Activated naive CD4-positive, alpha-beta T cell treated with anti-CD3 and anti-CD28 coated beads, Interleukin-2, amount 50 U/mL, for 72 hours (primary cell): Measurements from ENCODE around the gene RAPGEF5. TPM values are rescaled to one million over a fixed set of nuclear protein-coding genes. Genes with fewer than 3 reads are reported as not detected.
A peak's percentile ranks its signal among the peaks of the same experiment; 100 is the strongest.

Experiments used
- ATAC-seq, 2 donors: fragments of 150-1000 bp; cut with Tn5 transposase; 2 replicates each; pipeline ENCODE4 v1.10.0; 2021; ENCODE audit warnings: mild to moderate bottlenecking in 2 of 2, moderate library complexity in 2 of 2
- DNase-seq, 2 donors: peaks; one replicate each; pipeline ENCODE4 v3.0.0; 2021 to 2022; ENCODE audit warnings: low spot score in 2 of 2
- H3K27ac Mint-ChIP-seq, 2 donors: one replicate each; pipeline ENCODE4 v1.8.0; 2022; ENCODE audit warnings: mild to moderate bottlenecking in 2 of 2, mixed read lengths in 2 of 2
- H3K36me3 Mint-ChIP-seq, 2 donors: one replicate each; pipeline ENCODE4 v1.8.0; 2022; ENCODE audit warnings: mixed read lengths in 2 of 2
- H3K9me3 Mint-ChIP-seq, 2 donors: one replicate each; pipeline ENCODE4 v1.8.0; 2022; ENCODE audit warnings: mixed read lengths in 2 of 2
- total RNA-seq, 2 donors: library from RNA; stranded (reverse); gene quantifications; one replicate each; pipeline ENCODE4 v1.2.3, GENCODE V29; 2022

The RAPGEF5 gene
- total RNA-seq, 2 donors from 2014 or later: 0.23 to 0.53 TPM

DNA sequence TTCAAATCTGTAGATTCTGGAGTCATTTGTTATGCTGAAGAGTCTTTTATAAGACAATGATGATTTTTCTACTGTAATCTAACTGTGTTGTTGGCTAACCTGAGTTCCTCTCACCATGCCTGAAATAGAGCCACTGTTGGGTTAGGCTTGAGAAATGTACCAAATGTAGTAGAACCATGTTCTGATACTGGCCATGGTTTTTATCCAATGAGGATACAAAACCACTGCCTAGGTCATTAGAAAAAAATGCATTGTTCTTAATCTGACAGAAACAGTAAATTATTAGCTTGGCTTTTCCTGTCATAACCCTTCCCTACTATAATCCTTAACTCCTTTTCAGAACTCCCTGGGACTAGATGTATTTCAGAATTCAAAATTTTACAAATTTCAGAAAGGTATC is 86.6 kb downstream of the RAPGEF5 start:
- ATAC-seq: no peak
- no peak for DNase-seq
- H3K27ac Mint-ChIP-seq: no peak overlapping the region
- no peaks in the 10 kb centered on the region for H3K36me3 Mint-ChIP-seq
- H3K9me3 Mint-ChIP-seq: no peaks in the 10 kb centered on the region

DNA sequence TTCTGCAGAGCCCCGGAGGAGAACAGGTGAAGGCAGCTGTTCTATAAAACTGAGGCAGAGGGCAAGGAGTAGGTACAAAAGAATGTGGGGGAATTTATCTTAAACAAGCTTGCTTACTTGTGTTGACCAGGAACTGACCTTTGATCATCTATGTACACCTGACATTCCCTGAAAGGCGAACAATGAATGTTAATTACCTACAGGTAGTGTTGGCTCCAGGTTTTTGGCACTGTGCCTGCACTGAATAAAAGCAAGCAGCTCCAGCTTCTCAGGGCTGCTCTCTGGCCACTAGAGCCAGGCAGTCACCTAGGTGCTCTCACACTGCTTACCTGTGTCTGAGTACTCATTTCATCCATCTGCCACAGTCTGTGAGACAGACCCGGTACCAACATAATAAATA is 87.0 kb downstream of the RAPGEF5 start:
- H3K9me3 Mint-ChIP-seq: no peaks in the 10 kb centered on the region
- DNase-seq (no peak), ATAC-seq (no peak)
- no peak overlapping the region for H3K27ac Mint-ChIP-seq
- no peaks in the 10 kb centered on the region for H3K36me3 Mint-ChIP-seq

DNA sequence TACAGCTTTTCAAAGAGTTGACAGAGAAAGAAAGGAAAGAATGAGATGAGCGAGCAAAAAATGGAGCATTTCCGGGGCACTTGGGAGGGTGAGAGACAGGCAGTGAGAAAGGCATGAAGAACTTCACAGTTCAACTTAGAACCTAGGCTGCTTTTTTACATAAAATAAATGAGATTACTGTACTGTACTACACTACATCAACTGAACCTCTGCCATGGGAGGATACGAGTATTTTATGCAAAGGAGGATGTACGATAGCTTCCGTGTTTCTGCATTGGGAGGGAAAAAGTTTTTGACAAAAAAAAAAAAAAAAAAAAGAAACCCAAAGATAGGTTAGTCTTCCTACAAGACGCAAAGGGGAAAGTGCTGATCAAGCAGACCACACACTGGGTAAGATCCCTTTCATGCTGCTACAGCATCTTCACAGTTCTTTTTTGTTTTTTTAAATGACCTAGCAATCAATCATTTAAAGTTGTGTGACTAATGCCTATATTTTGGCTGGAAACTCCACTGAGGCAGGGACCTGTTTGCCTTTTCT is 88.0 kb downstream of the RAPGEF5 start:
- Mint-ChIP-seq H3K36me3 (no peaks in the 10 kb centered on the region), H3K27ac (peak overlapping the region in 1 of 2 donors; percentile 21), H3K9me3 (no peaks in the 10 kb centered on the region)
- no peak for ATAC-seq
- DNase-seq: no peak

DNA sequence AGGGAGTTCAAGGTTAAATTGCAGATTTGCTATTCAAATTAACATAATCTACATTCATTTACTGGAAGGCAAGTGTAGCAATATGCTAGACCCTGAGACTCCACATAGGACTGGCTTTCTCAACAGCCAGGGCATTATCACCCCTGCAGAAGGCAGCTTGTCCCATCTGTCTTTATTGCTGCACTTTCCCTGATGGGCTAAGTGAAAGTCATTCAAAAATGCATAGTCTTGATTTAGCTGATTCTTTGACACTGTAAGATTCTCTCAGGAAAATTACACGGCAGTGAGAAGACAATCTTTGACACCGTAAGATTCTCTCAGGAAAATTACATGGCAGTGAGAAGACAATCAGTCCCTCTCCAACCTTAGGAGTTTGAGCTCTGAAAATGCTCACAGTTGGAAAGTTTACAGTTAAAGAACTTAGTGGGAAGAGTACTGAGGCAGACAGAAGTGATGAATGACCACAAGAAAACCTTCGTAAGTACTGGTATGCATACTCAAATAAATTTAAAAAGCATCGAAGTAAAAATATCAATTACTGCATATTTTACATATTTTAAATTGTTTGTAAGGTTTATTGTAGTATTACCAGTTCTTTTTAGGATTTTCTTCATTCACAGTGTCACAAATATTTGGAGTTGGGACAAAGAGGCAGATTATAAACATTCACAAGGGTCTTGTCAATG is 88.9 kb downstream of the RAPGEF5 start:
- DNase-seq: no peak
- no peak for ATAC-seq
- H3K9me3 Mint-ChIP-seq: no peaks in the 10 kb centered on the region
- no peaks in the 10 kb centered on the region for H3K36me3 Mint-ChIP-seq
- peak overlapping the region in 1 of 2 donors; percentile 21 for H3K27ac Mint-ChIP-seq

DNA sequence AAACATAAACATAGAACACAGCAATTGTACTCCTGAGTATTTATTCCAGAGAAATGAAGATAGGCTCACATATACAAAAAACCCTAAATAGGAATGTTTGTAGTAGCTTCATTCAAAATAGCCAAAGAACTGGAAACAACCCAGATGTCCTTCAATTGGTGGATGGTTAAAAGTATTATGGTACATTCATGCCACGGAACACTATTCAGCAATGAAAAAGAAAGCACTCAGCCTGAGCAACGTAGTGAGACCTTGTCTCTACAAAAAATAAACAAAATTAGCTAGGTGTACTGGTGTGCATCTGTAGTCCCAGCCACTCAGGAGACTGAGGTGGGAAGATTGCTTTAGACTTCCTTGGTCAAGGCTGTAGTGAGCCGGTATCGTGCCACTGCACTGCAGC is 94.4 kb downstream of the RAPGEF5 start:
- no peak for DNase-seq
- H3K27ac Mint-ChIP-seq: no peak overlapping the region
- H3K9me3 Mint-ChIP-seq: no peaks in the 10 kb centered on the region
- no peak for ATAC-seq
- no peaks in the 10 kb centered on the region for H3K36me3 Mint-ChIP-seq

DNA sequence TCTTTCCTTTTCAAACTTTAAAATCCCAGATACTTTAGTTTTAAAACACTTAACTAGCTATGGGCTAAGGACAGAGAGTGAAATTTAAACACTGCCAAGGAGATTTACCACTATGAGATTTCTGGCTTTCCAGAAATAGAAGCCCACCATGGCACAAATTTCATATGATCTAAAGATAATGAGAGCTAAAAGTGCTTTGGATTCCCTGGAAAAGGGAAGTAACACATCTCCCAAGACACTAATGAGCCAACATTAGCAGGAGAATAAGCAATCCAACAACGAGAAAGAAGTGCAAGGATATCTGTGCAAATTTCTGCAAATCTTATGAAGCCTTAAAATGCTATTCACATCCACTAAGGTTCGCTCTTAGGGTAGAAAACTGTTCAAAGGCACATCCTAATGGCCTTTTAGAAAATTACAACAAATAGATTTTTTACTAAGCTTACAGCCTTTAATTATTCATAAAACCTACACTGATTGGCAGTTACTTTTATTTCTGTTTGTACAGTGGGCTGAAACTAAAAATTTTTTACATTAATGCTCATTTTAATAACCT is 100.3 kb downstream of the RAPGEF5 start:
- H3K9me3 Mint-ChIP-seq: no peaks in the 10 kb centered on the region
- no peak for ATAC-seq
- H3K27ac Mint-ChIP-seq: no peak overlapping the region
- no peak for DNase-seq
- H3K36me3 Mint-ChIP-seq: no peaks in the 10 kb centered on the region

DNA sequence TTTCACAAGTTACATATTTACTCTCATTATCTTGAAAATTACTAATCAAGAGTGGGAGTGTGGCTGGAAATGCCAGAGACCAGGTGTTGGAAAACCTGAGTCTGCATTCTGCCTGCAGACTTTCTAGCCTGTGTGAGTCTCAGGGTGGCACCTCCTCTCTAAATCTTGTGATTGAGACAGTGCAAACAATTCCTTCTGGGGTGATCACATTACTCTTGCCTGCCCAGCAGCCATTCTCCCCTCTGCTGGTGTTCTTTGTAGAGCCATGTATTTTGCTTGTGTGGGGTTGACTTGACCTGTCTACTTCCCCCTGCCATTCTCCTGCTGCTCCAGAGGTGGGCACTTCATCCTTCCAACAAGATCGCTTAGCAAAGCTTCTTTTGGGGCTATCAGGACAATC is 101.1 kb downstream of the RAPGEF5 start:
- ATAC-seq (peak in 1 of 2 donors; percentile 44), DNase-seq (no peak)
- no peaks in the 10 kb centered on the region for H3K36me3 Mint-ChIP-seq
- no peak overlapping the region for H3K27ac Mint-ChIP-seq
- H3K9me3 Mint-ChIP-seq: no peaks in the 10 kb centered on the region

DNA sequence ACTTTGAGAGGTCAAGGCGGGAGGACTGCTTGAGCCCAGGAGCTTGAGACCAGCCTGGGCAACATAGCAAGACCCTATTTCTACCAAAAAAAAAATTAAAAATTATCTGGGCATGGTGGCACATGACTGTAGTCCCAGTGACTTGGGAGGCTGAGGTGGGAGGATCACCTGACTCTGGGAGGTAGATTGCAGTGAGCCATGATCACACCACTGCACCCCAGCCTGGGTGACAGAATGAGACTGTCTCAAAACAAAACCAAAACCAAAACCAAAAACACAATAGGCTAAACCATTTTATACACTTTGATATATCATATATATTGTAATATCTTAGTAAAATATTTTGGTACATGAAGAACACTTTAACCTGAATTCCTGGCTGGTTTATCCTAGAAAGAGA is 101.6 kb downstream of the RAPGEF5 start:
- Mint-ChIP-seq H3K9me3 (no peaks in the 10 kb centered on the region), H3K27ac (no peak overlapping the region), H3K36me3 (no peaks in the 10 kb centered on the region)
- DNase-seq: no peak
- peak in 1 of 2 donors; percentile 30 for ATAC-seq

DNA sequence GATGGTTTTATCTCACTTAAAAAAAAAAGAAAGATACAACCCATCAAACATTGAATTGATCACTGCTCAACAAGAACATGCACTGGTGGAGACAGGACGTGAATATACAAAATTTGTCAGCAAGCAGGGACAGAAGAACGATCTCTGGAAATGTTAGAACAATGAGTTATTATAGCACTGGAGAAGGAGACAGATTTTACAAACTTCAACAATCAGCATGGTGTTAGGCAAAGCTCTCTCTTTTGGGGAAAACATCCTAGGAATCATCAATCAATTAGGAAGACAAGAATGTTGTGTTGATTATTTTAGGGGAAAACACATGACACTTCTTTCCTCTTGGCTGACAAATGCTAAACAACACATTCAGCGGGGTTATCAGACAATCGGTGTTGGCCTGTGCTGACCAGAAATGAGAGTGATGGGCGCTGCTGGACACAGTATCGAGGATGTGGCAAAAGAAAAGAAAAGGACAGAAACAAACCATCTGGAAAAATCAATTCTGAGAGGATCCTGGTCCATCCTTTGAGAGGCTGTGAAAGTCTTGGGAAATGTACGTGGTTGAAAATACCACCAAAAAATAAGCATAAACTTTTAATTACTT is 103.9 kb downstream of the RAPGEF5 start:
- no peaks in the 10 kb centered on the region for H3K36me3 Mint-ChIP-seq
- H3K27ac Mint-ChIP-seq: no peak overlapping the region
- H3K9me3 Mint-ChIP-seq: no peaks in the 10 kb centered on the region
- DNase-seq: no peak
- ATAC-seq: no peak

DNA sequence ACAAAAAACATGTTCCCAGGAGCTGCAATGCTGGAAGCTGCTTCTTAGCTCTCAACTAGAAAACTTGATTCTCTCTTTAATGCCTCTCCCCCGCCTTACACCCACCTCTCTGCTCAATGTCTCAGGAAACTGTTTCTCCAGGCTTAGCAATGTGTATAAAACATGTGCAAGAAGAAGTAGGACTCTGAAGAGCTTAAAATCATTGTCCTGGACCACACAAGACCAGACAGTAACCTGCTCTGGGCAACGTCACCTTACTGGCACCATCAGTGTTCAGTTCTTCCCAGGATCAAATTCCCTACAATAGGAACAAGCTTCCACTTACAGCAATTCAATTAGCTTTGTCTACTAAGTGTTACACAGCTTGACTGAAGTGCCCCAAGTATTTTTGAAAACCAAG is 104.9 kb downstream of the RAPGEF5 start:
- Mint-ChIP-seq H3K27ac (no peak overlapping the region), H3K36me3 (no peaks in the 10 kb centered on the region), H3K9me3 (no peaks in the 10 kb centered on the region)
- ATAC-seq (no peak), DNase-seq (no peak)

DNA sequence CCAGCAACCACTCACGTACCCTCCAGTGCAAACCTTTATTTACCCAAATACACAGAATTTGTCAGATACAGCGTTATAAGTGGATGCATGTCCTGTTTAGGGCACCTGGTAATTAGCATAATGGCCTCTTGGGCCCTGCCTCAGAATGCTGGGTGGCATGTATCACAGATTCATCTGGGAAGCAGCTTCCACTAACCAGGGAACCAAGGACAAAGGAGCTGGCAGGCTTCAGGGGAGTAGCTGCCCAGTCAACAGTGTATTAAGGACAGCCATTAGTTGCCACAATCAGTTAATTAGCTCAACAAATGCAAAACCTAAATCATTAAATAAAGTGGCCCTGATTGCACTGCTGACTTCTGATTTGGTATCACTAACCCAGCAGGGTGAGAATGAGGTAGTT is 105.7 kb downstream of the RAPGEF5 start:
- no peaks in the 10 kb centered on the region for H3K9me3 Mint-ChIP-seq
- DNase-seq (no peak), ATAC-seq (no peak)
- H3K27ac Mint-ChIP-seq: no peak overlapping the region
- no peaks in the 10 kb centered on the region for H3K36me3 Mint-ChIP-seq

DNA sequence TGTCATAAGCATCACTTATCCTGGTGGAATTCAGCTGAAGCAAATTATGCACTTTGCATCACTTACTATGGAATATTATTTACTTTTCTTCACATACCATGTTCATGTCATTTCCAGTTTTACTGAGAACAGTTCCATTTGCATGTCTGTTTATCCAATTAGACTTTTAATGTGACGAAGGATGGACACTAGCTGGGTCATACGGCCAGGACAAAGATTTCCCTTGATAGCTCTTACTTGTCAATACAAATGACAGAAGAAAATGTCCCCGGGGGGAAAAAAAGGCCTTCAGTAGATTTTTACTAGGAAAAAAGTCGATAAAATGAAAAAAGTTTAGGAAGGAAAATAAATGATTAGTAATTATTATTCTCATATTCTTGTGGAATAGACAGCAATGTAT is 106.6 kb downstream of the RAPGEF5 start:
- ATAC-seq (no peak), DNase-seq (no peak)
- H3K27ac Mint-ChIP-seq: no peak overlapping the region
- H3K9me3 Mint-ChIP-seq: peaks cover 0 to 6% of the 10 kb centered on the region in 2 donors
- peaks cover 0 to 7% of the 10 kb centered on the region in 2 donors for H3K36me3 Mint-ChIP-seq

DNA sequence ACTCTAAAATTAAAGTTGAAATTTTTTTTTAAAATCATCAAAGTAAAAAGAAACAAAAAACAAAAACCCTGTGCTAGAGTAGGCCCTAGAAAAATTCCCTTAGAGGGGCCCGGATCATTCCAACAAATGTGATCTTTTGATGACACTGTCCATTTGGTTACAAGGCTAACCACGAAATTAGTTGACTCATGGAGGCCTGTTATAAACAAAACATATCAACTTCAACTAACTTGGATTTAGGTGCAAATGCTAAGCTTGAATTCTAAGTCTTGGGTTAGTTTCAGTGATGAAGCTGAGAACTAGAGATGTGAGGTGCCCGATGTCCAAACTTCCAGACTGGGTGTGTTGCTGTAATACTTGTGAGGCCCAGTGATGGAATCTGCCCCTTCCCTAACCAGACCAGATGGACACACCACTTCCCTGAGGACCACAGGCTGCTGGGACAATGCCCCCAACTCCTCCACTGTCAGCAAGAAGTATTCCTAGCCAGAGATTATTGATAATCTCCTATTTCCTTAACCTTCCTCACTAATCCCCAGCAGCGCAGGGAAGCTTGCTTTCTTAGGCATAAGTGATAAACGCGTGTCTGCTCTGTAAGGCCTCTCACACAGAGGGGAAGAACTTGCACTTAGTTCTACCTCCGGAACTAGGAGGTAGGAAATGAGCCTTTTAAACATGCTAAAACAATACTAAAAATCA is 108.7 kb downstream of the RAPGEF5 start:
- ATAC-seq: no peak
- H3K36me3 Mint-ChIP-seq: peaks cover 0 to 7% of the 10 kb centered on the region in 2 donors

DNA sequence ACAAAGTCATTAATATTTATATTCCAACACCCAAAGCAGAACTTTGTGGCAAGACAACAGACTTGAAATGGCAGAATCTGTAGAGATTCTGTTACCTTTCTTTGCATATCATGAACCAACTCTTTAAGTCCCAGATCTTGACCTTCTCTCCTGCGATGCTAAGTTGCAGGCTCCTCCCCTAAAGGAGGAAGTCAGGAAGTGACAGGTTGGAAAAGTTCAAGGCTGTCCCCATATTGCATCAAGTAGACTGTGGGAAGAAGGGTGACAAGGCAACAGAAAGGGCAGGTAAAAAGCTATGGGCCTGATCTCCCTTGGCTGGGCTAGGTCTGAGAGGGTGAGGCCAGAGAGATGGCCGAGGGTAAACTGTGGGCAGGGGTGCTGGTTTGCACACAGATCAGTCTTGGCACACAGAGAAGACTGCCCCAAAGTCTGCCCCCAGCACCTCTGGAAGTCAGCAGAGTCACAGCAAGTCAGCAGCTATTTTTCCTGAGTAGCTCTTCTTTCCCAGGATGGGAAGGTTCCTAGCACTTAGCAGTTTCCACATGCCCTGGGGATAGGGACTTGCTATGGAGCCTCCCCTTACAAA is 115.1 kb downstream of the RAPGEF5 start:
- H3K27ac Mint-ChIP-seq: no peak overlapping the region
- H3K9me3 Mint-ChIP-seq: peaks cover 0 to 6% of the 10 kb centered on the region in 2 donors
- DNase-seq (no peak), ATAC-seq (no peak)
- peaks cover 0 to 7% of the 10 kb centered on the region in 2 donors for H3K36me3 Mint-ChIP-seq

More for the DNA sequence above, 108.7 kb downstream of the RAPGEF5 start:
- no peak for DNase-seq
- Mint-ChIP-seq H3K27ac (no peak overlapping the region), H3K9me3 (peaks cover 0 to 6% of the 10 kb centered on the region in 2 donors)

DNA sequence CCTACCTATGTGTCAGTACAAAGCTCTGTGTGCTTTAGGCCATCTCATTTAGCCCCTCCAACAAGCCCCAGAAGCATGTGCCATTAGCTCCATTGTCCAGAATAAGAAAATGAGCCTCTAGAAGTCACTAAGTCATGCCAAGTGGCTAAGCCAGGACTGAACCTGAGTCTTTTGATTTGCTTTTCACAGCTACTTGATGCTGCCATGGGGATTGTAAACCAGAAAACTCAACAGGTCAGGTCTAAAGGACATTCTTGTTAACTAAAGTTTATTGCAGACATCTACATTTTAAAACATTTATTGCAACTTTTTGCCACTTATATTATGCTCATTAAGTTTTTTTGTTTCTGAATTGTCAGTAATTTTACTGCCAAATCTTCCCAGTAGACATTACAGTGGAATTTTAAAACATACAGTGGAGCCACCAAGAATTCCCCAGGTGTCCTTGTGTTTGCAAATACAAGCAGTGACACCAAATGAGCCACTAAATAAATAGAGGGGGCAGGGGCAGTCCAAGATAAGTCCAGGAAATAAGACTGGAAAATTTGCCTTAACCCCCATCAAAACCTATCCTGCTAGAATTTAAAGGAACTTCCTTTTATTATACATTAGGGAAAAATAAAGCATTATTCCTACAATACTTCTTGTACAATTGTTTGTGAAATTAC is 115.9 kb downstream of the RAPGEF5 start:
- ATAC-seq: no peak
- Mint-ChIP-seq H3K36me3 (peaks cover 0 to 7% of the 10 kb centered on the region in 2 donors), H3K9me3 (peaks cover 0 to 6% of the 10 kb centered on the region in 2 donors), H3K27ac (no peak overlapping the region)
- no peak for DNase-seq
